ENCODE data around the gene TTLL5.

The TTLL5 gene

DNA sequence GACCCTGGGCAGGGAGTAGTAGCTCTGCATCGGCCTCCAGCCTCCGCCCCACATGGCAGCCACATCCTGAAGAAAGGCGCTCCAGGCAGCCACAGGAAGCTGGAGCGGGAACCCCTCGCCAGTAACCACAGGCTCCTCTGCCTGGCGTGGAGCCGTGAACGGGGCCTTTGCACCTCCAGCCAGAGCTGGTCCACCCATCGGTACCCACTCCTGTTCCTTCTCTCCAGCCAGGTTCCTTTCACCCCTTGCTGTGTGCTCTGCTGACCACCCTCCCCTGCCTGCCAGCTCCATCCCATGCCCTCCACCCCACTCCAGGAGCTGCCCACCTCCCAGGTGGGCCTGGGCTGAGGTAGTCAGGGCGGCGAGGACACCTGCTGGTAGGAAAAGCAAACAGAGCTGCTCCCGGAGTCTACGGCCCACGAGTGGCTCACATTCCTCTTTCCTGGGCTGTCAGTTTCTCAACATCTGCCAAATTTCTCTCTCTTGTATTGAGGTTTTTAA is 318.1 kb downstream of the TTLL5 start:
- intact Hi-C loops (cut with DNase I): no loop called here
- peak in 4 of 10 donors; percentile 36 to 92 (median 50) for DNase-seq

DNA sequence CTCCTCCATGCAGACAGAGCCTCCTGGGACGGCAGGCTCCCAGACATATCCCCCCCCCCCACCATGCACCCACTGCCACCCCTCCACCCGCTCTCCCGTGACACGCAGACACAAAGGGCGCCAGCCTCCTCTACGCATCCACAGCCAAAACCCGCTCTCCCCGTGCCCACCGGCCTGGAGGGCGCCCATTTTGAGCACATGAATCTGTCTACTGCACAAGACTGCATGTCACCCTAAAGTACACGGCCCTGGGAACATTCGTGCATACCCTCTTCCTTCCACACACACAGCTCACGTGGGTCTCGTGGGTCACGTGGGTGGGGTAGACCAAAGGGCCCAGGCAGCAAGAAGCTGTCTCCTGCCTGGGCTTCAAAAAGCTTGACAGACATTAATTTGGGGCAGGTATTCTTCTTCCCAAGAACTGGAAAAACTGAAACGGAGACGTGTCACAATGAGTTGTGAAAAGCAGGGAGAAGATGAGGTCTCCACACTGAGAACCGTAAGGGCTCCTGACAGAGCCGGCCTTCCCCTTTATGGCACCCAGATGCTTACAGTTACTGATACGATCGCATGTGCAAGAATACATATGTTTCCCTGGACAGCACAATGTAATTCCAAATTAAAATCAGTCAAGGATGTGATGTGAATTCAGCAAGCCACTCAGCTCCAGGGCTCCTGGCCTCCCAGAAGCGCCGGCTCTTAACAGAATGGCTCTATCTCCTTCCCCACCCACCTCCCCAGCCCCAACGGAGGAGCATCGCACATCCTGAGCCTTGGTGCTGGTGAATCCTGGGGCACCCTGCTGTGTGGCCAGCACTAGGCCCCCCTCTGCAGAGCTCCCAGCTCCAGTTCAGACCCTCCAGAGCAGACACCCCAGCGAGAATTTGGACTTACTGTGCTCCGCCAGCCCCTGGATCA is 318.9 kb downstream of the TTLL5 start:
- peak in 9 of 10 donors; percentile 23 to 92 (median 48) for DNase-seq

DNA sequence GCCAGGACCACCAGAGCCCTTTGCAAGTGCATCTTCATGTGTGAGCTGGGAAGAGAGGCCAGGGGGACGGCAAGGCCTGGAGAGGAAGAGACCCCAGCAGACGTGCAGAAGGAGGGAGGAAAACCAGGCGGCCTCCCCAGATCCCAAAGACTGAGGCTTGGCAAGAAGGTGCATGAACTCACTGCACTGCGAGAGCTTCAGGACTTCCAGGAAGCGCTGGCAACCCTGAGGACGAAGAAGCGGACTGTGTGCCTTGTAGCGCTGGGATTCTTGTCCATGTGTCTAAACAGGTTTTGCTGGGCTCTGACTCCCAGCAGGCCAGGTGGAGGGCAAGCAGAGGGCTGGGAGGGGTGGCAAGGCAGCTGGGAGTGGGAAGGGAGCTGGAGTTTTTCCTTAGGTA is 319.8 kb downstream of the TTLL5 start:
- peak in 1 of 10 donors; percentile 28 for DNase-seq
- intact Hi-C loops (cut with DNase I): loop anchor here (5.0 kb wide), 1 partner anchor 404 kb away; the partner anchor contains the start of gene FLVCR2

More for the DNA sequence above, 318.9 kb downstream of the TTLL5 start:
- intact Hi-C loops (cut with DNase I): loop anchor here (5.0 kb wide), 1 partner anchor 403 kb away; the partner anchor contains the start of gene FLVCR2

DNA sequence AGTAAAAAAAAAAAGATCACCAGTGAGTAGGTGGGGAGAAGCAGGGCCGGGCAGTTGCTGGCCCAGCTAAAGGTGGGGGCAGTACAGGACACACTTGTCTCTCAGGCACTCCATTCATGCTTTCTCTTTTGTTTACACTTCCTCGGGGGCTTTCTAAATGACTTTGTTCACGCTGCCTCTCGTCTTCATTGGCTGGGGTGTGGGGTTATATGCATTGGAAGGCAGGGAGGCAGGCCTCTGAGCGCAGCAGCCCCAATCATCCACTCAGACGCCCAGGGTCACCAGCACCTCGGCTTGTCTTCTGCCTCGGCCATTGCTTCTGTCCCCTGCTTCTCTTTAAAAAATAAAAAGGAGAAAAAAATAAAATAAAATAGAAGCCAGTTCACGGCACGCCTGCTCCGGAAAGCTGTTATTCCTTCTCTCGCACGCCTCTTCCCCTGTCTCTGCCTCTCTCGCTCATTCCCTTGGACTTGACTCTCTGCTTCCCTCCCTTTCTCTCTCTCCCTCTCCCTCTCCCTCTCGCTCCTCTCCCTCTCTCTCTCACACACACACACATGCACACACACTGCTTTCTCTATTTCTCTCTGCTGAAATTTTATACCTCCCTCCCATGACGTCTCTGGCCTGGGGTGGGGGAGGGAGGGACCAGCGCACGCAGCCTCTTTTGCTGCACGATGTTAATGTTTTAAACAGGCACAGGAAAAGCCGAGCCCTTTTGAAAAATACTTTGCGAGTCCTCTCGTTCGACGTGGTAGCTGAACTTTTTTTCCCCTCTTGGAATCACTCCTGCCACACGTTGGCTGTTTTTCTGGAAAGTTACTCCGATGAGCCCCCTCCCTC is 320.6 kb downstream of the TTLL5 start, which contains the start of gene TGFB3:
Gene TGFB3, minus strand, starts transcription at position 570 of the 840 bp plus-strand sequence. CDS start 1,102 bp downstream, outside the sequence.
- DNase-seq: peak in 8 of 10 donors; percentile 34 to 91 (median 50)
- intact Hi-C loops (cut with DNase I): loop anchor here (1.0 to 5.0 kb wide), 4 partner anchors 77 to 404 kb away; partner anchors contain the start of gene FLVCR2

DNA sequence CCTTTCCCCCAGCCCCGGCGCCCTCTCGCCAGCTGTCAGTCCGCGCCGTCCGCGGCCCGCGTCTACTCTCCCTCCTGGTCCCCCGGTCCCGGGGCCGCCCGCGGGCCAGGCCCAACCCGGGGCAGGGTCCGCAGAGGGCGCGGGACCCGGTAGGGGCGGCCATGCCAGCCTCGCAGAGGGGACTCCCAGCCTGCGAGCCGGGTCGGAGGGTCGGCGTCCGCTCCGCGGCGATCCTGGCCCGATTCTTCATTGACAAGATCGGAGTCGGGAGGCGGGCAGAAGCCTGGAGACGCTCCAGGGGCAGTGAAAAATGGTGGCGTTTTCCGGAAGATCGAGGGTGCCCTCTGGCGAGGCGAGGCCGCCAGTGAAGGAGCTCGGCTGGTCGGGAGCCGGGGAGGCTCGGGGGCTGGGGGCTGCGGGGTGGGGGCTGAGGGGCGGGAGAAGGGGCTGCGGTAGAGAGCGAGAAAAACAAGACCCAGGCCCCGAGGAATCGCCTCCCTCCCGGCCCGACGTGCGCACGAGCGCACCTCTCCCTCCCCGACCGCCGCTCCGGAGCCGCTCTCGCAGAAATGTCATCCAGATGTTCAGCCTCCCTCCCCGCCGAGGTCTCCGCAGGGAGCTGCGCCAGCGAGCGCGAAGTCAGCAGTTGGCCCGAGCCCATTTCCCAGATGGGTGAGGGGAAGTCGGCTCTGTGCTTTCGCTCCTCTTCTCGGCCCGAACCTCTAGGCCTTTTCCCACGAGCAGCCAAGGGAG is 321.4 kb downstream of the TTLL5 start:
- intact Hi-C loops (cut with DNase I): loop anchor here (1.0 to 5.0 kb wide), 4 partner anchors 78 to 405 kb away; partner anchors contain the start of gene FLVCR2

DNA sequence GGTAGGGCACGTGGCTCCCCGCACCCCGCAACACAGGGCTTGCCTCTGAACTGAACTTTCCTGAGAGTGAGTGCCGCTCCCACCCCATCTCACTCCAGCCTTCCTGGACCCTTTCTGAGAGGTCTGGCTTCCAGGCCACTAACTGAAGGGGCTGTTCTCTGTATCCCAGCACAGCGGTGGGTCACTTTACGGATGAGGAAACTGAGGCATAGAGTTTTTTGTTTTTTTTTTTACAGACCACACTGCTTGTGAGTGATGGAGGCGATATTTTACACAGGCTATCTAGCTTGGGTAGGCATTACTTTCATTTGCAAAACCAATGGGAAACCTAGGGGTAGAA is 321.9 kb downstream of the TTLL5 start:
- intact Hi-C loops (cut with DNase I): loop anchor here (2.0 to 5.0 kb wide), 2 partner anchors 78 to 406 kb away; partner anchors contain the start of gene FLVCR2

More for the DNA sequence above, 321.4 kb downstream of the TTLL5 start:
- peak; percentile 77 to 97 (median 84) for DNase-seq

DNA sequence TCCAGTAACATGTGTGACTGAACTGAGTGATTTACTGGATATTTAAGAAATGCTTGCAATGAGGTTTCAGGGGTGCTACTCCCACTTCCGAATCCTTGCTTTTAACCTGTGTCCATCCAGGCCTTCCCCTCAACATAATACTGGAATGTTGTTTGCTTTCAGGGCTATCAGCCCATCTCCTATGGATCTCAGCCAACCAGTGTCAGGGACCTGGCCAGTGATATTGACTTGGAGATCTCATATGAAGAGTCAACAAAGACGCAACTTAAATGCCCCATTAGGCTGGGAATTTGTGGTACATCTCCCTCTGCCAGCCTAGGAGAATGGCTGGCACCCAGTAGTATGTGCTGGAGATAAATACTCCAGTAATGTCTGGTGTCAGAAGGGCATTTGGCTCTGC is 323.6 kb downstream of the TTLL5 start:
- DNase-seq: no peak
- intact Hi-C loops (cut with DNase I): loop anchor here (5.0 kb wide), 1 partner anchor 407 kb away; the partner anchor contains the start of gene FLVCR2

More for the DNA sequence above, 321.9 kb downstream of the TTLL5 start:
- DNase-seq: no peak

DNA sequence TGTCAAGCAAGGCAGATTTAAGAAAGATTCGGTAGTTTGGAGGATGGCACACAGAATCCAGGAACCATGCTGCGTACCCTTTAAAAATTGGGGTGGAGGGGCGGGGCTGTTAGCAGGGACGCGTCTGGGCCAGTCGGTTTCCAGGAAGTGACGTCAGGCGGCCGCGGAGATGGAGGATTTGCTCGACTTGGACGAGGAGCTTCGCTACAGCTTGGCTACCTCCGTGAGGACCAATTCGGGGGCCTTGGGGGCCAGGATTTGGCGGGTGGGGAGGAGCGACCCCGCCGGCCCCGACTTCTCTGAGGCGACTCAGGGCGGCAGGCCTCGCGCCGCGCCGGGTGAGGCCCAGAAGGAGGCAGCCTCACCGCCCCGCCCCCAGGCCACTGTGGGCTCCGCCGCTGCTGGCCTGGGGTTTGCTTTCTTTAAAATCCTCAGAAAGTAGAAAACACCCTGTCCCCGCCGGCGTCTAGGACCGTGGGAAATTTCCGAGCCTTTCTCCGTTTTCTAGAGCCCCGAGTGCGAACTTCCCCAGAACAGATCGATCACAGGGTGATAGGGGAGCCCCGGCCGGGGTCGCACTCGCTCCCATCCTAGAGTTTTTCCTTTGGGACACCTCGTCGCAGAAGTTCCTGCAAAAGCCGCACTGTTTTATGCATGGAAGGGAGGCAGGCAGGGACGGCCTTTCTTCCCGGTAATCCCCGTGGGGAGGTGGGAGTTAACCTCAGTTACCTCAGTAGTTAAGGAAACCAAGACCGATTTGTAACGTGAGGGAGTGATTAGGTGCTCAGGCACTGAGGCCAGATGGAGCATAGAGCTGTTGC is 324.8 kb downstream of the TTLL5 start, which contains the start of gene IFT43:
Gene IFT43, plus strand, starts transcription at position 146 of the 821 bp plus-strand sequence. Its CDS starts 24 bp downstream, at position 170.
- peak; percentile 85 to 99 (median 95) for DNase-seq
- intact Hi-C loops (cut with DNase I): no loop called here

DNA sequence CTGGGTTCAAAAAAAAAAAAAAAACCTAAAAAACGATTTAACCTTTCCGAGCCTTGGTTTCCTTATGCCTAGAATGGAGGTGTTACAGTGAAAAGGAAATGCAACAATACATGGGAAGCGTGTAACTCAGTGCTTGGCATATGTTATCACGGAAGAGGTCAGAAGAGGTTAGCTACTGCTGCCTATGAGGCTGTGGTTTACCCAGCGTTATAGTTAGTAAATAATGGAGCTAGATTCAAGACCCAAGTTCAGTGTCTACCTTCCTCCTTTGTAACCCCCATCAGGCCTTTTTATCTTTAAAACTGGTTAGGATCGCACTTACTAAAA is 325.4 kb downstream of the TTLL5 start:
- DNase-seq: no peak
- intact Hi-C loops (cut with DNase I): no loop called here

DNA sequence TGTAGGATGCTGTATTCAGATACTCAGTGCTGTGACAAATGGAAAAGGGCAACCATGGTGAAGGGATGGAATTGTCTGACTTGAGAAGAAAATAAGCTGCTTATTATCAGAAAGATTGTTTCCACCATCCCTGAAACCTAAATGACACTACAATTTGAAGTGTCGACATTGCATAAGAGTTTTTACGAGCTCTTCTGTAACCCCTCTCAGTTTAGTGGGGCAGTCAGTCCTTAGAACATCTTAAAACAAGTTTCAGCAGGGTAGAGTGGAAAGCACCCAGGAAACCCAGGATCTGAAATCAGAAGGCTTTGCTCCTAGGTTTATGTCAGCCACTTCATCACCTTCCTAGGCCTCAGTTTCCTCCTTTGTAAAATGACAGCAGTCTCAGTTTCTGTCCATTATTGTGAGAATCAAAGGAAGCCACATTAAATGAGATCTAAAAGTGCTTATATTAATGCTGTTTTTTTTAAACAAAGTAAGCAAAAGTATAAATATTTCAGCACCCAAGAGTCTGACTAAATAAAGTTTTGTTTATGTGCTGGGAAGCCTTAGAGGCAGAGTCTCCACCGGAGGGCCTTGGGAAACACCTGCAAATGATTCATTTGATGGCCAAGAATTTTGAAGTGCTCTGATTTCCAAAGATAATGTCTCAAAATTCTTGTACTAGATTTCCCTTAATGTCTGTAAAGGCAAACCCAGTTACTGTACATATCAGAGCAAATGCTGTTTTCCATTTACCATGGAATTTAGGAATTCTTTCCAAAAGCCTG is 326.3 kb downstream of the TTLL5 start:
- intact Hi-C loops (cut with DNase I): no loop called here
- DNase-seq: no peak

DNA sequence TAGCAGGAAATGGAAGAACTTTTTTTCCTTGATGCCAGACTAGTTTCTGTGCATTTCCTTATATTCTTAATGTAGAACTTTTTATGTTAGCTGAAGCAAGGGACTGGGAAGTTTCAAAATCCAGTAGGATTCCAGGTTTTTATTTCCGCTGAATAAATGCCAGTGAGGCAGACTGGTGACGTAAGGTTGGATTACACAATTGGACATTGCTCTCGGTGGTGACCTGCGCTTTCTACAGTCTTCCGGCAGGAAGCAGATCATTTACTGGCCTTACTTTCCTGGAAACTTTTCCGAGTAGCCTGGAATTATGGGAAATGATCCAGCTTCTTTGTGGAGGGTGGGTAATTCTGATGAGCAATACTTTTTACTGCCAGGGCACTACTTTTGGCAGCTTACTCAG is 328.1 kb downstream of the TTLL5 start:
- intact Hi-C loops (cut with DNase I): no loop called here
- DNase-seq: no peak

DNA sequence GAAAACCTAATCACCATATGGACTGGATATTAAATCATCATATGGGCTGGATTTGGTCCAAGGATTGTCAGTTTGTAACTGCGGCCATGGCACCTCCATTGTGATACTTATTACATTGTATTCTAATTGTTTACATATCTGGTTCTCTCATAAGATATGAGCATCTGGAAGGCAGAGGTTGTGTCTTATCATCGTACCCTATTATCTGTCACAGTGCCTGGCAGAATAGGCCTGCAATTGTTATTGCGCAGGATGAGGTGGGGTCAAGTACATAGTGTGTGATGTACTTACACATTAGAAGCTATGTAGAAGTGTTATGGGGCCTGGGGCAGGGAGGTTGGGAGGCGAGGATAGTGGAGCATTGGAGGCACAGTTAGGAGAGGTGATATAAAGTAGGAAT is 329.3 kb downstream of the TTLL5 start:
- intact Hi-C loops (cut with DNase I): no loop called here
- DNase-seq: no peak

DNA sequence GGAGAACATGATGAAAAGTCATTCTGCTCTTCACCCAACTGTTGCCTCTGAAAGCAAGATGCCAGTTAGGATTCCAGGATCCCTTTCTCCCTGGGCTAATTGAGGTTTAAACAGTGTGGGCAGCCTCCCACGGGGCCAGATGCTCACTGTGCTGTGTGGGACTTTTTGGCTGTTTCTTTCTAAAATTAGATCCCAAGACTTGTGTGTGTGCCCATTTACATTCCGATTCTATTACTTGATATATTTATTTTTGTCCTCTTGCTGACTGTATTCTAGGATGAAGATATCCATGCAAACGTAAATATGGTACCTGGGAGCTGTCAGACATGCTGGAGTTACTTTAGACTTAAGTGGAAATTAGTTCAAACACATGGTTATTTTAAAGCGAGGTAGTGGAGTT is 330.7 kb downstream of the TTLL5 start:
- intact Hi-C loops (cut with DNase I): no loop called here
- DNase-seq: no peak

DNA sequence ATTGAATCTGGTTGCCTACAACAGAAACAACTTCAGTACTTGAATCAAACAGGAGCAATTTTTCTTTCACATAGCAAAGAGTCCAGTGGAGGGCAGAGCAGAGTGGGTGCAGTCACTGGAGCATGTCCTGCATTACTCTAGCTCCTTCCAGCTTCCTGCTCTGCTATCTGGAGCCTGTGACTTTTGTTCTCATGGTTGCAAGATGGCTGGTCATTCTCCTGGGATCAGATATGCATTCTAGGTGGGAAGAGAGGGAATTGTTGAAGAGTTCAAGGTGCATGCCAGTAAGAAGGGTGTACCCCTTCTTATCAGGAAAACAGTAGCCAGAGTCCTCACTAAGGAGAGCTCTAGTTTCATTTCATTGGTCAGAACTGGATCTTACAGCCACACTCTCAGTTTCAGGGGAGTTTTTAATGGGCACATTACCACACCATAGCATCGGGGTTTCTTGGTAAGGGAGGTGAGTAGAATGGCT is 332.6 kb downstream of the TTLL5 start:
- no peak for DNase-seq
- intact Hi-C loops (cut with DNase I): no loop called here

DNA sequence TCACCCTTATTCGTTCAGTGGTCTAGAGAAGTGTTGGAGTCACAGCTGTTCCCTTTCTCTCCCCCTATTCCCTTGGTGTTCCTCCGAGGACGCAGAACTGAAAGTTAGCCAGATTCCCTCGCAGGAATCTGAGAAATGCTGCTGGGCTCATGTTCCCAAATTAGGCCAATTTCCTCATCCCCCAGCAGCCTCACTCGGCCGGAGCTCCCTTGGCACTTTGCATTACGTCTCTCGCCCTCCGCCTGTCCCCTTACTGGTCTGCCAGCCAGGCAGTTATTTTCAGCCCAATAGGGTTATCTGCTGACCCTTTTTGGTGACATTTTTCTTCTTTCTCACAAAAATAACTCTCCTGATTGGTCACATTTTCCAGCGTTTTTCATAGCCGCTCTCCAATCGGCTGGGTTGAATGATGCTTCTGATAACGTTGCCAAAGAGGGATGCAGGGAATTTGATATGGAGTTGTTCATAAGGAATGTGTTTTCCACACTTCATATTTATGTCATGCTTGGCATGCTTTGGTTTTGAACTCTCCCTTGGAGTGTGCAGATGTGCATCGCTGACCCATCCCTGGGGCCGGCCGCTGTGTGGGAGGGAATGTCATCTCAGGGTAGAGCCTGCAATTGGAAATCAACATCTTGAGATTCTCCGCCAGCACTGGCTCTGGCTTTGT is 334.5 kb downstream of the TTLL5 start:
- peak in 1 of 10 donors; percentile 70 for DNase-seq
- intact Hi-C loops (cut with DNase I): no loop called here

DNA sequence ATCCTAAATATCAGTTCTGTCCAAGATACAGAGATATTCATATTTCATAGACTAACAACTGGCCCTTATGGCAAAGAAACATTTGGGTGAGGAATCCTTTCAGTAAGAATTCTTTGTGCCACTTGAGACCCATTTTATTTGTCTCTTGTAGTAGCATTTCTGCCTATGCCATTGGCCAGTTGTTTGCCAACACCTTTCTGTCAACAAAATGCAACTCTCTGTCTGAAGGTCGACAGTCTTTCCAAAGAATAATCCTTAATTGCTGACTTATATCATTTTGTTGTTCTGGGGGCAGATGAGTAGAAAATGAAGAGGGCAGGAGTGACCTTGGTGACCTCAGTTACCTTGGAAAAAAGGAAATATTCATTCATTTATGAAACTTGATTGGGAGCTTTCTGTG is 335.4 kb downstream of the TTLL5 start:
- intact Hi-C loops (cut with DNase I): no loop called here
- DNase-seq: no peak

DNA sequence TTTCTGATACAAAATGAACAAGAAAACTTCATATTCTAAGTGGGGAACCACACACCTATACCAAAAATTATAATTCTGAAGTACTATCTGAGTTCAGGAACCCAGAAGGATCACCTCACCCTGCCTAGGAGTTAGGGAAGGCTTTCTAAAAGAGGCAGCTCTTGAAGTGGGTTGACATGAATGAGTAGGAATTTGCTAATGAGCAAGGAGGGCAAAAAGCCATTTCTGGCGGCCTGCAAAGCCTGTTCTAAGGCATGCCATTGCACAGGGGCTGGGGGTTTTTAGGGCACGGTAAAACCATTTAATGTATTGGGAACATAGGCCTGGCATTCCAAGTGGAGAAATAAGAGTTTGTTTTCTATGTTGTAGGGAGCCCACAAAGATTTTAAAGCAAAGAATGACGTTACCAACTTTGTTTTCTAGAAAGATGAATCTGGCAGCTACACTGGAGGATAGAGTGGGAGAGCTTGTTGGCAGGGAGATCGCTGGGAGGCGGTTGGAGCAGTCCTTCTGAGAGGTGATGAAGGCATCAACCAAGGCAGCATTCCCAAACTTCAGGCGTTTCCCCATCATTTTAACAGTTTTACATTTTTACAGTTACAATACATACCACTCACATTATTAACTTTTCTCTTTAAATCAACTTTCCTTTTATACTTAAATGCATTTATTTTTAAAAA is 338.6 kb downstream of the TTLL5 start:
- intact Hi-C loops (cut with DNase I): no loop called here
- peak in 3 of 10 donors; percentile 27 to 90 (median 82) for DNase-seq

All from posterior cingulate gyrus (tissue), 11 donors.